Measurements from ENCODE around the gene MRTFB.

DNA sequence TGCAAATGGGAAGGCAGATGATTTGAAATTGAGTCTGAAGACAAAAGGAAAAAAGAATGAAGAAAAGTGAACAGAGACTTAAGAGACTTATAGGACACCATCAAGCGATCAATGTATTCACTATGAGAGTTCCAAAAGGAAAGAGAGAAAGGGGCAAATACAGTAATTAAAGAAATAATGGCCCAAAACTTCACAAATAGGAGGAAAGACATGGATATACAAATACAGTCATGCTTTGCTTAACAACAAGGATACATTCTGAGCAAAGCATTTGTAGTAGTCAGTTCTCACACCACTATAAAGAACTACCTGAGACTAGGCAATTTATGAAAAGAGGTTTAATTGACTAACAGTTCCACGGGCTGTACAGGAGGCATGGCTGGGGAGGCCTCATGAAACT lies 152.5 kb downstream of the MRTFB start:
- no peak for TF ChIP-seq CTCF (IDR thresholded peaks at IDR 0.05; ENCODE audit: insufficient read depth, low read length)
- TF ChIP-seq REST (IDR thresholded peaks at IDR 0.05; ENCODE audit: insufficient replicate concordance, low read depth), result no peak
- no peak for TF ChIP-seq POLR2AphosphoS5 (IDR thresholded peaks at IDR 0.05; ENCODE audit: low read depth)

Measured in HL-60 (cell line).